ENCODE data around the gene SPTBN2.
A peak's percentile ranks its signal among the peaks of the same experiment; 100 is the strongest.
"Not testable (repeated sequence)": the region's sequence is repeated elsewhere in the genome, so short reads cannot be mapped to it uniquely, and the experiment has no call there.

The SPTBN2 gene

DNA sequence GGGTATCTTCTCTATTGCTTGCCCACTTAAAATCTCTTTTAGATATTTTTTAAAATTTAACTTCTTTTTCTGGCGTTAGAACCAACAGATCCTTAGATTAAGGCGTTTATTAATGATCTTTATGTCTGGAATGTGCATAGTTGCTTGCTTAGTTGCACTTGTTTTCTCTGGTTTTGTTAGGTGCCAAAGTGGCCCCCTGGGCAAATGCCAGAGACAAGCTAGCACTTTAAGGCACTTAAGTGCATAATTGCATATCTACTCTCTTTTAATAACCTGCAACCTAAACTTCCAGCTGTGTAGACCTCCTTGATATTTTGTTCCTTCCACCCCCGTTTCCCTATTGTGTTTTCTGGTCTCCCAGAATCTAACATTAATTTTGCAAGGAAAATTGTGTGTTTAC is 87.2 kb downstream of the SPTBN2 start:
- no peak for TF ChIP-seq GABPA (IDR thresholded peaks at IDR 0.05; ENCODE audit: low read depth)
- TF ChIP-seq, protein P1, sequence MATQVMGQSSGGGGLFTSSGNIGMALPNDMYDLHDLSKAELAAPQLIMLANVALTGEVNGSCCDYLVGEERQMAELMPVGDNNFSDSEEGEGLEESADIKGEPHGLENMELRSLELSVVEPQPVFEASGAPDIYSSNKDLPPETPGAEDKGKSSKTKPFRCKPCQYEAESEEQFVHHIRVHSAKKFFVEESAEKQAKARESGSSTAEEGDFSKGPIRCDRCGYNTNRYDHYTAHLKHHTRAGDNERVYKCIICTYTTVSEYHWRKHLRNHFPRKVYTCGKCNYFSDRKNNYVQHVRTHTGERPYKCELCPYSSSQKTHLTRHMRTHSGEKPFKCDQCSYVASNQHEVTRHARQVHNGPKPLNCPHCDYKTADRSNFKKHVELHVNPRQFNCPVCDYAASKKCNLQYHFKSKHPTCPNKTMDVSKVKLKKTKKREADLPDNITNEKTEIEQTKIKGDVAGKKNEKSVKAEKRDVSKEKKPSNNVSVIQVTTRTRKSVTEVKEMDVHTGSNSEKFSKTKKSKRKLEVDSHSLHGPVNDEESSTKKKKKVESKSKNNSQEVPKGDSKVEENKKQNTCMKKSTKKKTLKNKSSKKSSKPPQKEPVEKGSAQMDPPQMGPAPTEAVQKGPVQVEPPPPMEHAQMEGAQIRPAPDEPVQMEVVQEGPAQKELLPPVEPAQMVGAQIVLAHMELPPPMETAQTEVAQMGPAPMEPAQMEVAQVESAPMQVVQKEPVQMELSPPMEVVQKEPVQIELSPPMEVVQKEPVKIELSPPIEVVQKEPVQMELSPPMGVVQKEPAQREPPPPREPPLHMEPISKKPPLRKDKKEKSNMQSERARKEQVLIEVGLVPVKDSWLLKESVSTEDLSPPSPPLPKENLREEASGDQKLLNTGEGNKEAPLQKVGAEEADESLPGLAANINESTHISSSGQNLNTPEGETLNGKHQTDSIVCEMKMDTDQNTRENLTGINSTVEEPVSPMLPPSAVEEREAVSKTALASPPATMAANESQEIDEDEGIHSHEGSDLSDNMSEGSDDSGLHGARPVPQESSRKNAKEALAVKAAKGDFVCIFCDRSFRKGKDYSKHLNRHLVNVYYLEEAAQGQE (IDR thresholded peaks at IDR 0.05; ENCODE audit: insufficient replicate concordance, low read depth) = no peak
- TF ChIP-seq SPI1 (IDR thresholded peaks at IDR 0.05; ENCODE audit: borderline replicate concordance, low read depth) = no peak
- TF ChIP-seq POLR2AphosphoS5 (IDR thresholded peaks at IDR 0.05; ENCODE audit: low read depth) = no peak
- TF ChIP-seq, protein P2, sequence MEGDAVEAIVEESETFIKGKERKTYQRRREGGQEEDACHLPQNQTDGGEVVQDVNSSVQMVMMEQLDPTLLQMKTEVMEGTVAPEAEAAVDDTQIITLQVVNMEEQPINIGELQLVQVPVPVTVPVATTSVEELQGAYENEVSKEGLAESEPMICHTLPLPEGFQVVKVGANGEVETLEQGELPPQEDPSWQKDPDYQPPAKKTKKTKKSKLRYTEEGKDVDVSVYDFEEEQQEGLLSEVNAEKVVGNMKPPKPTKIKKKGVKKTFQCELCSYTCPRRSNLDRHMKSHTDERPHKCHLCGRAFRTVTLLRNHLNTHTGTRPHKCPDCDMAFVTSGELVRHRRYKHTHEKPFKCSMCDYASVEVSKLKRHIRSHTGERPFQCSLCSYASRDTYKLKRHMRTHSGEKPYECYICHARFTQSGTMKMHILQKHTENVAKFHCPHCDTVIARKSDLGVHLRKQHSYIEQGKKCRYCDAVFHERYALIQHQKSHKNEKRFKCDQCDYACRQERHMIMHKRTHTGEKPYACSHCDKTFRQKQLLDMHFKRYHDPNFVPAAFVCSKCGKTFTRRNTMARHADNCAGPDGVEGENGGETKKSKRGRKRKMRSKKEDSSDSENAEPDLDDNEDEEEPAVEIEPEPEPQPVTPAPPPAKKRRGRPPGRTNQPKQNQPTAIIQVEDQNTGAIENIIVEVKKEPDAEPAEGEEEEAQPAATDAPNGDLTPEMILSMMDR (IDR thresholded peaks at IDR 0.05; ENCODE audit: insufficient read depth, low read length) = no peak
- H3K27me3 ChIP-seq (ENCODE audit: insufficient read depth, poor library complexity, severe bottlenecking) = no peaks in the 10 kb centered on the region
- no peak for DNase-seq (ENCODE audit: low read depth in 1 of 2, low spot score in 1 of 2)
- H3K27ac ChIP-seq (replicated peaks) = no peak overlapping the region
- no peak overlapping the region for H3K4me3 ChIP-seq (replicated peaks; ENCODE audit: insufficient read depth, low read length)

DNA sequence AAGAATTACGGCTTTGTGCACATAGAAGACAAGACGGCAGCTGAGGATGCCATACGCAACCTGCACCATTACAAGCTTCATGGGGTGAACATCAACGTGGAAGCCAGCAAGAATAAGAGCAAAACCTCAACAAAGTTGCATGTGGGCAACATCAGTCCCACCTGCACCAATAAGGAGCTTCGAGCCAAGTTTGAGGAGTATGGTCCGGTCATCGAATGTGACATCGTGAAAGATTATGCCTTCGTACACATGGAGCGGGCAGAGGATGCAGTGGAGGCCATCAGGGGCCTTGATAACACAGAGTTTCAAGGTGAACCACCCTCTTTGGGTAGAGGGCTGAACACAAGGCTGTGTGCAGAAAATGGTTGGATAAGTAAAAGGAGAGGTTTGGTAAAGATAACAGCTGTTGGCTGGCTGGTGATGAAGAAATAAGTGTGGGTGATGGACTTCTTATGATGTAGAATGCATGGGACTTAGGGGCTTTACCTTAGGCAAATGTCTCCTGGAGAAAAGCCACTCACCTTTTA is 89.1 kb downstream of the SPTBN2 start:
- not testable (repeated sequence) for H3K27ac ChIP-seq (replicated peaks)

DNA sequence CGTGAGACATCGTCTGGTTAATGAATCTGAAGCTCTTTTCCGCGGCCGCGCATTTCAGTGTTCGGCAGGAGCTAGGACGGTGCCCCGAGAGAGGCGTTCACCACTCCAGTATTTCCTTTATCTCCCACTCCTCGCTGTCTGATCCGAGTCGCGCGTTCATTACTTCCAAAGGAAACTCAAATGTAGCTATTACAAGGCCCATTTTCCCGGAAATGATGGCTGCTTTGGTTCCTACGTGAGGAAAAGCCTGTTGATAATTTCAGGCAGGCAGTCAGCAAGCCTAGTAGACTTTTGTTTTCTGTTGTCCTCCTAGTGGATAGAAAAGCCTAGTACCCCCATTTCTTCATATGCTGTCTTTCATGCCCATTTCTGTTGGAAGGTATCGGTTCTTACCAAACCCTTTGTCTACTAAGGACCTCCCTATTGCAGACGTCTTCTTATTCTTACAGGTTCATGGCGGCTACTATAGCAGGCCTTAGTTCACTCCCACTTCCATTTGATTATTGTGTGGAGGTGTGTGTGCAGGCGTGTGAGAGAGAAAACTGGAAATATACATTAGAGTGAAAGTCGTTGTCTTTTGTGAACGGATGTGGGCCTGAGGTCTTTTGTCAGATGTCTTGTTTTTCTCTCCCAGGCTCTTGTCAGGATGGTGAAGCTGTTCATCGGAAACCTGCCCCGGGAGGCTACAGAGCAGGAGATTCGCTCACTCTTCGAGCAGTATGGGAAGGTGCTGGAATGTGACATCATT is 89.8 kb downstream of the SPTBN2 start:
- TF ChIP-seq SPI1 (IDR thresholded peaks at IDR 0.05; ENCODE audit: borderline replicate concordance, low read depth) (no peak), GABPA (IDR thresholded peaks at IDR 0.05; ENCODE audit: low read depth) (no peak), POLR2AphosphoS5 (IDR thresholded peaks at IDR 0.05; ENCODE audit: low read depth) (no peak)
- TF ChIP-seq, protein P1 (IDR thresholded peaks at IDR 0.05; ENCODE audit: insufficient replicate concordance, low read depth) = no peak
- TF ChIP-seq, protein P2 (IDR thresholded peaks at IDR 0.05; ENCODE audit: insufficient read depth, low read length) = no peak
- peak in 1 of 2 experiments; percentile 14 for DNase-seq (ENCODE audit: low read depth in 1 of 2, low spot score in 1 of 2)
- H3K4me3 ChIP-seq (replicated peaks; ENCODE audit: insufficient read depth, low read length) = peak overlapping the region; percentile 85

More for the DNA sequence above, 89.1 kb downstream of the SPTBN2 start:
- H3K27me3 ChIP-seq (ENCODE audit: insufficient read depth, poor library complexity, severe bottlenecking); DNase-seq (ENCODE audit: low read depth in 1 of 2, low spot score in 1 of 2): not testable (repeated sequence)
- H3K4me3 ChIP-seq (replicated peaks; ENCODE audit: insufficient read depth, low read length) = peak overlapping the region; percentile 85

DNA sequence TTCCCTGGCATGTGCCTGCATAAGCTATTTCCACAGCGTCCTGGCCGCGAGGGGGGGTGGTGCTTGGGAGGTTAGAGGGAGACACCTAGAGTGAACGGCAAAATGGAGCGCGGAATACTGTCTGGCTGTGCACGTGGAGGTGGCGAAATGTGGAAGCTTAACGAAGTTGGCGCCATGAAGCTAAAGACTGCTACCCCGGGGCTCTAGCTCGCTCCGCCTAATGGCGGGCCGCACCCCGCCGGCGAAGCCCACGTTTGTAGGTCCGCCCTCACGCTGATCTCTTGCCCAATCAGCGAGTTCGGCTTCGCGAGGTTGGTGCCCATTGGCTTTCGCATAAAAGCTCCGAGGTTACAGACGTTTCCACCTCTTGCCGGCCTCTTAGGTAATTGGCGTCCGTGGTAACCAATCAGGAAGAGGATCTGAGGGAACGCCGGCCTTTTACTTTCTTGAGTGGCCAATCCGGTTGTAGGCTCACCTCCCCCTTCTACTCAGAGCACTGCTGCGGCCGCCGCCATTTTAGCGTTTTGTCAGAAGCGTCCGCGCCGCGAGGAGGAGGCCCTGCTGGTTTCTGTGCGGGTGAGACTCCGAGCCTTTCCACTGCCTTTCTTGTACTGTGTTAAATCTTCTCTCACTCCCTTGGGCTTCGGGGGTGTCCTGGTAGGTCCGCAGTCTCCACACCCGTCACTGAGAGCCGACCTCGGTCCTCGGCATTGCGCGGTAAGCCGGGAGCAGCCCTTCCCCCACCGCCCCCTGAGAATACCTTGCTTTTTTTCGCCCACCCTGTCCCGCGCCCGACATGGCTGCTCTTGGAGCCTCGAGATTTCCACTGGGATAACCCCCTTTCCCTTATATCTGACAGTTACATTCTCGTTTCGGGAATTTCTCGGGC is 90.6 kb downstream of the SPTBN2 start, which contains the start of gene RBM4:
Gene RBM4 (plus strand): TSS at position 527 of the 889 bp plus-strand sequence. CDS start 1,009 bp downstream, outside the sequence.
- peak within 1 kb of the TSS; percentile 86 for H3K27ac ChIP-seq (replicated peaks)
- peak; percentile 99 to 100 for DNase-seq (ENCODE audit: low read depth in 1 of 2, low spot score in 1 of 2)
- TF ChIP-seq POLR2AphosphoS5 (IDR thresholded peaks at IDR 0.05; ENCODE audit: low read depth) = peak; percentile 89
- TF ChIP-seq, protein P2 (IDR thresholded peaks at IDR 0.05; ENCODE audit: insufficient read depth, low read length) = no peak
- 0 out of 2 replicates have a peak, but pooled peaks have one; percentile 36 for TF ChIP-seq GABPA (IDR thresholded peaks at IDR 0.05; ENCODE audit: low read depth)
- TF ChIP-seq SPI1 (IDR thresholded peaks at IDR 0.05; ENCODE audit: borderline replicate concordance, low read depth) = peak; percentile 11; the same call in 1 of the 2 replicates
- TF ChIP-seq, protein P1 (IDR thresholded peaks at IDR 0.05; ENCODE audit: insufficient replicate concordance, low read depth) = no peak
- peak within 1 kb of the TSS; percentile 85 for H3K4me3 ChIP-seq (replicated peaks; ENCODE audit: insufficient read depth, low read length)
- H3K27me3 ChIP-seq (ENCODE audit: insufficient read depth, poor library complexity, severe bottlenecking) = no peaks in the 10 kb centered on the region

More for the DNA sequence above, 89.8 kb downstream of the SPTBN2 start:
- H3K27ac ChIP-seq (replicated peaks) = peak overlapping the region; percentile 86
- H3K27me3 ChIP-seq (ENCODE audit: insufficient read depth, poor library complexity, severe bottlenecking) = no peaks in the 10 kb centered on the region

Measured in HL-60 (cell line).